Lower lobe of right lung (tissue), 2 donors: ENCODE measurements around the gene IFNL1. TPM values are rescaled to one million over a fixed set of nuclear protein-coding genes. Genes with fewer than 3 reads are reported as not detected.
"Not testable (repeated sequence)": the region's sequence is repeated elsewhere in the genome, so short reads cannot be mapped to it uniquely, and the experiment has no call there.

Source experiments
- ATAC-seq, 2 donors: fragments of 200-7000 bp; cut with Tn5 transposase; one replicate each; pipeline ENCODE4 v1.9.1; 2020 to 2022; ENCODE audit warnings: mild to moderate bottlenecking in 2 of 2, moderate library complexity in 2 of 2
- DNase-seq: peaks from one replicate; pipeline ENCODE4 v3.0.0-alpha.2; 2020
- H3K27ac ChIP-seq: fragments of 200-600 bp; one replicate; pipeline ENCODE4 v1.8.0; 2022
- H3K27me3 ChIP-seq: fragments of 200-600 bp; one replicate; pipeline ENCODE4 v1.8.0; 2022; ENCODE audit warnings: low read depth
- H3K36me3 ChIP-seq: fragments of 200-600 bp; one replicate; pipeline ENCODE4 v1.8.0; 2022; ENCODE audit warnings: mild to moderate bottlenecking
- H3K4me1 ChIP-seq: fragments of 200-600 bp; one replicate; pipeline ENCODE4 v1.8.0; 2022
- H3K4me3 ChIP-seq: fragments of 200-600 bp; one replicate; pipeline ENCODE4 v1.8.0; 2022; ENCODE audit warnings: mild to moderate bottlenecking
- H3K9me3 ChIP-seq: fragments of 200-600 bp; one replicate; pipeline ENCODE4 v1.8.0; 2022
- intact Hi-C: fragments of 100-400 bp; cut with DNase I; formaldehyde crosslinking; loops from one replicate; pipeline ENCODE4 v1.11.0; 2022
- total RNA-seq: library from RNA; stranded (reverse); fragmentation: NEBNext Ultra II Directional; extraction: Animal tissue kit (Norgen Biotek cat#: 25700); gene quantifications from one replicate; pipeline ENCODE4 v1.2.1, GENCODE V29; 2021
- TF ChIP-seq, protein P1 (sequence below): fragments of 200-600 bp; IDR thresholded peaks from one replicate; pipeline ENCODE4 v1.8.0; 2022; ENCODE audit warnings: antibody characterized with exemption, mild to moderate bottlenecking
- donor health status: DM: no; HTN: yes; CAD: no; lungs with severe emphysema.

The IFNL1 gene
- total RNA-seq, 1 donor from 2014 or later: not detected

DNA sequence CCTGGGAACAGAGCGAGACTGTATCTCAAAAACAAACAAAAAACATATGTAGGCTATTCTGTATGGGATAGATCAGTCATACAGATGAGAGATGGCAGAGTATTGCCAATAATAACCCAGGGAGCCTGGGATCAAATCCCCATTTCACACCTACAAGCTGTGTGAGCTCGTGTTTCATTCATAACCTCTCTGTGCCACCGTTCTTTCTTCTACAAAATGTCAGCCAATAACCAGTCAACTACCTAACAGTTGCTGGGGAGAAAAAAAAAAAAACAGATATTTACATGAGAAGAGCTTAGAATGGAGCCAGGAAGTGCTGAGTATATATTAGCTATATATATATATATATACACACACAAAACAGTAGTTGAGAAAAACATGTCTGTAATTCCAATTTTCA, 34.5 kb upstream of the IFNL1 start:
- ATAC-seq (no peak), DNase-seq (no peak)
- Histone ChIP-seq H3K9me3 (no peaks in the 10 kb centered on the region), H3K4me1 (peaks cover 11% of the 10 kb centered on the region), H3K4me3 (no peak overlapping the region), H3K27ac (no peak overlapping the region), H3K27me3 (peaks cover 62% of the 10 kb centered on the region), H3K36me3 (no peaks in the 10 kb centered on the region)
- TF ChIP-seq, protein P1, sequence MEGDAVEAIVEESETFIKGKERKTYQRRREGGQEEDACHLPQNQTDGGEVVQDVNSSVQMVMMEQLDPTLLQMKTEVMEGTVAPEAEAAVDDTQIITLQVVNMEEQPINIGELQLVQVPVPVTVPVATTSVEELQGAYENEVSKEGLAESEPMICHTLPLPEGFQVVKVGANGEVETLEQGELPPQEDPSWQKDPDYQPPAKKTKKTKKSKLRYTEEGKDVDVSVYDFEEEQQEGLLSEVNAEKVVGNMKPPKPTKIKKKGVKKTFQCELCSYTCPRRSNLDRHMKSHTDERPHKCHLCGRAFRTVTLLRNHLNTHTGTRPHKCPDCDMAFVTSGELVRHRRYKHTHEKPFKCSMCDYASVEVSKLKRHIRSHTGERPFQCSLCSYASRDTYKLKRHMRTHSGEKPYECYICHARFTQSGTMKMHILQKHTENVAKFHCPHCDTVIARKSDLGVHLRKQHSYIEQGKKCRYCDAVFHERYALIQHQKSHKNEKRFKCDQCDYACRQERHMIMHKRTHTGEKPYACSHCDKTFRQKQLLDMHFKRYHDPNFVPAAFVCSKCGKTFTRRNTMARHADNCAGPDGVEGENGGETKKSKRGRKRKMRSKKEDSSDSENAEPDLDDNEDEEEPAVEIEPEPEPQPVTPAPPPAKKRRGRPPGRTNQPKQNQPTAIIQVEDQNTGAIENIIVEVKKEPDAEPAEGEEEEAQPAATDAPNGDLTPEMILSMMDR: no peak
- intact Hi-C loops: no loop called here

DNA sequence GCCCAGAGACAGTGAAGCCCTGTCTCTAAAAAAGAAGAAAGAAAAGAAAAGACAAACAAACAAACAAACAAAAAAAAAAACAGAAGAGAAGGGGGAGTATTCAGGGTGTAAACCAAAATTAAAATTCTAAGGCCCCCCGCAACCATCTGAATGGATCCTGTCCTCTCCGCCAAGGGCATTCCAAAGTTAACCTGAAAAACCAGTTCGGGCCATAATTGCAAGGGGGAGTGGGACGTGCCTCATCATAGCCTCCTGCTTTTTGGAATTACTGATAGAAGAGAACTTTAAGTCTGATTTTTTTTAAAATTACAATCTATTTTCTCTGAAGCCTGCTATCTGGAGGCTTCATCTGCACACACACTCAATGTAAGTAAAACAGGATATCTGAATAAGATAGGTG, 33.7 kb upstream of the IFNL1 start:
- DNase-seq (no peak), ATAC-seq (no peak)
- Histone ChIP-seq H3K4me1 (peaks cover 11% of the 10 kb centered on the region), H3K4me3 (no peak overlapping the region), H3K9me3 (no peaks in the 10 kb centered on the region), H3K36me3 (no peaks in the 10 kb centered on the region), H3K27ac (no peak overlapping the region), H3K27me3 (peaks cover 59% of the 10 kb centered on the region)
- intact Hi-C loops: no loop called here
- TF ChIP-seq, protein P1: no peak

DNA sequence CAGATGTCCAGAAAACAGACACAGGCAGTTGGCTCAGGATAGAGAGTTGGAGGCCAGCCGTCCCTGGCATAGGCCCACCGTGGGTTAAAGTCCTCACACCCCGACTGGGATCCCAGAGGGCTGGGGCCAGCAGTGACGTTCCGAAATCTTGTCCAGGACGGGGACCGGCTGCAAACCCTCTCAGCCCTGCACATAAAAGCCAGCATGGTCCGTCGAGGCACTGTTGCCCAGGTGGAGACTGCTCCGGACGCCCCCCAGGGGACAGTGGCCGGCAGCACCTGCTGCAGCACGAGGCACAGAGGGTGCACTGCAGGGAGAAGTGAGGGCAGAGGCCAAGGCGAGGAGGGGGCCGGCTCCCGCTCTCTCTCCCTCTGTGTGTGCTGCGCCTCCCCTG, 32.3 kb upstream of the IFNL1 start:
- H3K36me3 ChIP-seq: no peaks in the 10 kb centered on the region
- H3K4me1 ChIP-seq: peaks cover 11% of the 10 kb centered on the region
- TF ChIP-seq, protein P1: no peak
- no peak overlapping the region for H3K4me3 ChIP-seq
- intact Hi-C loops: no loop called here
- DNase-seq: no peak
- H3K27me3 ChIP-seq: peaks cover 59% of the 10 kb centered on the region
- H3K27ac ChIP-seq: no peak overlapping the region
- H3K9me3 ChIP-seq: no peaks in the 10 kb centered on the region
- peak; percentile 8 to 19 for ATAC-seq

DNA sequence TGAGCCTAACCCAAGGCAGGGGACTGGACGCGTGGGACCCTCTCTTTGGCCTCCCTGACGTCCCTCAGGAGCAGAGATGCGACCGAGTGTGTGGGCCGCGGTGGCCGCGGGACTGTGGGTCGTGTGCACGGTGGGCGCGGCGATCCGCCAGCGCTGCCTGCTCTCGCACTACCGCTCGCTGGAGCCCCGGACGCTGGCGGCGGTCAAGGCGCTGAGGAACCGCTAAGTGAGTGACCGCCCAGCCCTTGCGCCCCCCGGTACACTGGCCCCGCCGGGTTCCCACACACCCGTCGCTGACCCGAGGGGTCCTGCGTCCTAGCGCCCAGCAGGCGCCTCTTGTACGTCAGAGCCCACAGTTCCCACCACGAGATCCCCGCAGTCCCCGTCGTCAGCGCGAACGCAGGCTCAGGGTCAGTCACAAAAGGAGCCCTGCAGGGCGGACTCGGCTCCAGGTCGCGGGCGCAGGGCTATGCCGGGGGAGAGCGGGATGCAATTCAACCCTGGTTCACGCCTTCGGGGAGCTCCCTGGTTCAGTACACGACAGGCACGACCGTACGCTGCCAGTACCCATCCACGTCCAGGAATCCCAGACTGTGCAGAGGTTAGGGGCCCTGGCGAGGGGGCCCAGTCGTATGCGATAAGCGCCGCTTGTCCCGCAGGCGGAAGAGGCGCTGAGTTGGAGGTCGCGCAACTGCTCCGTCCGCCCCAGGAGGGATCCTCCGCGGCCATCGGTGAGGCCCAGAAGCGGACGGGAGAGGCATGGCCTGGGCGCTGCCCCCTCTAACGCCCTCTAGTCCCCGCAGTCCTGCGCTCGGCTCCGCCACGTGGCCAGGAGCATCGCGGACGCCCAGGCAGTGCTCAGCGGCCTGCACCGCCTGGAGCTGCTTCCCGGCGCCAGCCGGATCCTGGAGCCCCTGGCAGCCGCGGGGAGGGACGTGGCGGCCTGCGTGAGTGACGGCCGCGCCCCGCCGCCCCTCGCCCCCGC, 31.6 kb upstream of the IFNL1 start:
- DNase-seq (no peak), ATAC-seq (peak; percentile 47 to 61)
- TF ChIP-seq, protein P1: no peak
- H3K27me3 ChIP-seq: peaks cover 59% of the 10 kb centered on the region
- intact Hi-C loops: no loop called here
- no peaks in the 10 kb centered on the region for H3K9me3 ChIP-seq
- H3K27ac ChIP-seq: no peak overlapping the region
- H3K4me3 ChIP-seq: no peak overlapping the region
- H3K4me1 ChIP-seq: peaks cover 11% of the 10 kb centered on the region
- H3K36me3 ChIP-seq: no peaks in the 10 kb centered on the region

DNA sequence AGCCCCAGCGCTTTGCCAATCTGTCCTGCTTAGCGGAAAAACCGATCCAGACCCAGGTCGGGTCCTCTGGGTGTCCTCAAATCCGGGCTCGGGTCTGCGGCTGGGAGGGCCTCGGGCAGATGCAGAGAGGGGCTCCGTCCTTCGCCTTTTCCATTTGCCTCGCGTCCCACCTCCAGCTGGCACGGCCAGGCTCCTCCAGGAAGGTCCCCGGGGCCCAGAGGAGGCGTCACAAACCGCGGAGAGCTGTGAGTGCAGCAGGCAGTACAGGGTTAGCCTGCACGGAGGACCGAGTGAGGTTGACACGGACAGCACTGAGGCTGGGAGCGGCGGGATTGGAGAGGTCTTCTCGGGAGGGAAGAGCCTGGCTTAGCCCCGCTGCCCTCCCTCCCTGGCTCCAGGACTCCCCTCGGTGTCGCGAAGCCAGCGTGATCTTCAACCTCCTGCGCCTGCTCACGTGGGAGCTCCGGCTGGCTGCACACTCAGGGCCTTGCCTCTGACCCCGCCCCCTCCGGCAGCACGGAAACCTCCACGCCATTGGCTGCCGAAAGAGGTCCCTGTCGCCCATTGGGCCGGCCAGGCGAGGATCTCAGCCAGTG, 30.8 kb upstream of the IFNL1 start:
- no peak for DNase-seq
- H3K27me3 ChIP-seq: peaks cover 55% of the 10 kb centered on the region
- H3K27ac ChIP-seq: no peak overlapping the region
- ATAC-seq: peak in 1 of 2 donors; percentile 18
- intact Hi-C loops: no loop called here
- H3K4me1 ChIP-seq: peaks cover 11% of the 10 kb centered on the region
- H3K36me3 ChIP-seq: no peaks in the 10 kb centered on the region
- TF ChIP-seq, protein P1: no peak
- no peak overlapping the region for H3K4me3 ChIP-seq
- H3K9me3 ChIP-seq: no peaks in the 10 kb centered on the region

DNA sequence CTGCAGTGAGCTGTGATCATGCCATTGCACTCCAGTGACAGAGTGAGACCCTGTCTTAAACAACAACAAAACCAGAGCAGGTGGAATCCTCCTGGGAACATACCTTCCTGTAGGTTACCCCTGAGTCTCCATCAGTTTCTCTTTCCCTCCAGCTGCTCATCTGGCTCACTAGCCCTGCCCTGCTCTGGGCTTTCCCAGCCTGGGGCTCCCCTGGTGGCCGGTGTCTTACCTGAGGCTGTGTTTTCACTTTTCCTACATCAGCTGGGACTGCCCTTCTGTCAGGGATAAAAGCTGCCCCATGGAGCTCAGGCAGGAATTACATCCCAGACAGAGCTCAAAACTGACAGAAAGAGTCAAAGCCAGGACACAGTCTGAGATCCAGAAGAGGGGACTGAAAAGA, 28.1 kb upstream of the IFNL1 start, which contains the start of gene IFNL2:
IFNL2 (plus strand) TSS at position 312 of the 400 bp plus-strand sequence. CDS start 173 bp downstream, outside the sequence.
- peak in 1 of 2 donors; percentile 39 for ATAC-seq

DNA sequence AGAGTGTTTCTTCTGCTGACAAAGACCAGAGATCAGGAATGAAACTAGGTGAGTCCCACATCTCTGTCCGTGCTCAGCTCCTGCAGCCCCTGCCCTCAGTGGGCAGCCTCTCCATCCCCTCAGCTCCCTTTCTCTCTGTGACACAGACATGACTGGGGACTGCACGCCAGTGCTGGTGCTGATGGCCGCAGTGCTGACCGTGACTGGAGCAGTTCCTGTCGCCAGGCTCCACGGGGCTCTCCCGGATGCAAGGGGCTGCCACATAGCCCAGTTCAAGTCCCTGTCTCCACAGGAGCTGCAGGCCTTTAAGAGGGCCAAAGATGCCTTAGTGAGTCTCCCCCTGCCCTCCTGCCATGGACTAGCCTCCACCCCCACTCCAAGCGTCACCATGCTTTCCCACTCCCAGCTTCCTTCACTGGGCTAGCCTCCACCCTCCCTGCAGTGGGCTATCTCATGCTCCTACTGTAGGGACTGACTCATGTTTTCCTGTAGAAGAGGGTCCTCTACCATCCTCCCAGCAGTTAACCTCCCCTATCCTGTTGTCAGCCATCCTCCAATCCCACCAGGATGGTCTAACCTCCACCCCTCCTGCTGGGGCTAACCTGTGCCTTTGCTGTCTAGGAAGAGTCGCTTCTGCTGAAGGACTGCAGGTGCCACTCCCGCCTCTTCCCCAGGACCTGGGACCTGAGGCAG, 27.5 kb upstream of the IFNL1 start:
- Histone ChIP-seq H3K27me3 (peaks cover 26% of the 10 kb centered on the region), H3K4me1 (peaks cover 11% of the 10 kb centered on the region)
- intact Hi-C loops, ATAC-seq, H3K9me3 ChIP-seq, DNase-seq, H3K27ac ChIP-seq, H3K4me3 ChIP-seq, H3K36me3 ChIP-seq: not testable (repeated sequence)

More for the DNA sequence above, 28.1 kb upstream of the IFNL1 start, which contains the start of gene IFNL2:
- DNase-seq, intact Hi-C loops, H3K9me3 ChIP-seq, H3K27ac ChIP-seq, H3K36me3 ChIP-seq, H3K4me3 ChIP-seq: not testable (repeated sequence)
- Histone ChIP-seq H3K4me1 (peaks cover 11% of the 10 kb centered on the region), H3K27me3 (peaks cover 32% of the 10 kb centered on the region)

DNA sequence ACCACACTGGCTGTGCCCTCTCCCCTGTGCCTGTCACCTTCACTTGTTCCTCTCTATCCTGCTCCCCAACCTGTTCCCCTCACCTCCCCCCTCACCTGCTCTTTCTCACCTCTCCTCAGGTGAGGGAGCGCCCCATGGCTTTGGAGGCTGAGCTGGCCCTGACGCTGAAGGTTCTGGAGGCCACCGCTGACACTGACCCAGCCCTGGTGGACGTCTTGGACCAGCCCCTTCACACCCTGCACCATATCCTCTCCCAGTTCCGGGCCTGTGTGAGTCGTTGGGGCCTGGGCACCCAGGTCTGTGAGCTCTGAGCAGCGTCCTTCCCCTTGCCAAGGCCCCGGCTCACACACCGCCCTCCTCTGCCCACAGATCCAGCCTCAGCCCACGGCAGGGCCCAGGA, 26.8 kb upstream of the IFNL1 start:
- intact Hi-C loops, DNase-seq, H3K36me3 ChIP-seq, ATAC-seq, H3K4me3 ChIP-seq, H3K27ac ChIP-seq, H3K9me3 ChIP-seq, H3K4me1 ChIP-seq: not testable (repeated sequence)
- peaks cover 19% of the 10 kb centered on the region for H3K27me3 ChIP-seq
